Stimulated activated CD4-positive, alpha-beta T cell treated with anti-CD3 and anti-CD28 coated beads, TNF-alpha, amount 100 ng/mL, for 48 hours (primary cell): Measurements from ENCODE around the gene OXCT2.
"Not testable (repeated sequence)": the region's sequence is repeated elsewhere in the genome, so short reads cannot be mapped to it uniquely, and the experiment has no call there.

Source experiments
- DNase-seq, 3 donors: peaks; one replicate each; pipeline ENCODE4 v3.0.0-alpha.2; 2020; ENCODE audit warnings: low read depth in 3 of 3

Gene OXCT2

DNA sequence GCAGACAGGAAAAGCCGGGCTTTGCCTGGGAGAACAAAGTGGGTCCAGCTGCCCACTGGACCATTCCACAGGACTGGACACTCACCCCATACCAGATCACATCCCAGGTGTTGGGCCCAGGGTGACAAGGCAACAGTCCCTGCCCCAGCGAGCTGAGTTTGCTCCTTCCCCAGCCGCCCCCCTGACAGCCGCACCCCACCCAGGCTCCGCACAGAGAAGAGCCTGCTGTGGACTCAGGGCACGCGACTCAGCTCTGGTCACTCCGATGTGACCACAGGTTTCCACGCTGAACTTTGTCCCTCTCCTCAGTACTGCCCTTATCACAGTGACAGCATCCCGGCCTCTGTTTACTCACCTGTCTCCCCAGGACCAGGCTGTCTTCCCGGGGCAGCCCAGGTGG, 16.3 kb upstream of the OXCT2 start:
- DNase-seq: no peak

DNA sequence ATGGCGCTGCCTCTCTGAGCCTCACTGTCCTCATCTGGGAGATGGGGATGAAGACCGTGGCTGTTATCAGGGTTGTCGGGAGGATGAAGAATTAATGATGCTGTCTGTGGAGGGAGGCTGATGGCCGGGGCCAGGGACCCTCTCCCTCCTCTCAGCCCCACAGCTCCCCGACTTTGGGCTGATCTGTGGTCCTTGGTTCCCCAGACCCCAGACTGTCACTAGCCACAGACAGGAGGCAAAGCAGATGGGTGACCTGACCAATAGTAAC, 15.9 kb upstream of the OXCT2 start:
- not testable (repeated sequence) for DNase-seq

DNA sequence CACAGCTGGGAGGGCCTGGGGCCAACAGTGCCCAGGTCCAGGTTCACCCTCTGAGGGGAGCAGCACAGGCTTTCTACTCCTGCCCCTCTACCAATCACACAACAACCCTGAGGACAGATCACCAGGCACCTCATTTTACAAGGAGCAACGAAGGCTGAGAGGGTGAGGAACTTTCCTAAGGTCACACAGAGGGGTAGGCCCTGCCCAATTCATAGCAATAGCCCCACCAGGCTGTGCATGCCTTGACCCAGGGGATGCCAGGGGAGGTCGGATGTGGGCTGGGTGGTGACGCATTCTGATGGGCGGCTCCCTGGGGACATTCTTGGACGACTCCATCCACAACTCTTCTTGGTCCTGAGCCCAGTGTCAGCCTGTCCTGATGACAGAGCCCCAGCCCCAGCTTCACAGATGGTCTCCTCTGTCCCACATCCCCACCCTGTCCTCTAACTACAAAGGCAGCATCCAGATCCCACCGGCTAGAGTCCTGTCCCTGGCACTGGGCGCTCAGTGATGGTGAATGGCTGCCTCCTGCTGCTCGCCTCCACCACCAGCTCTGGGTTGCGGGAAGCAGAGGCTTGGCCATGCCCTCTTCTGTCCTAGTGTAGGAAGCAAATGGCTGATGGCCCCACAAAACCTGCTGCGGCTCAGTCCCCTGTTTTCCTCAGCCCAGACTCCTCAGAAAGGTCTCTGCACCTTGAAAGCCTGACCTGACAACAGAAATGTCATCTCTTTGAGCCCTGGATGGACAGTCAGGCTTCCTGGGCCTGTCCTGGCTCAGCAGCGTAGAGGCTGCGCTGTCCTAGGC, 15.4 kb upstream of the OXCT2 start:
- not testable (repeated sequence) for DNase-seq

DNA sequence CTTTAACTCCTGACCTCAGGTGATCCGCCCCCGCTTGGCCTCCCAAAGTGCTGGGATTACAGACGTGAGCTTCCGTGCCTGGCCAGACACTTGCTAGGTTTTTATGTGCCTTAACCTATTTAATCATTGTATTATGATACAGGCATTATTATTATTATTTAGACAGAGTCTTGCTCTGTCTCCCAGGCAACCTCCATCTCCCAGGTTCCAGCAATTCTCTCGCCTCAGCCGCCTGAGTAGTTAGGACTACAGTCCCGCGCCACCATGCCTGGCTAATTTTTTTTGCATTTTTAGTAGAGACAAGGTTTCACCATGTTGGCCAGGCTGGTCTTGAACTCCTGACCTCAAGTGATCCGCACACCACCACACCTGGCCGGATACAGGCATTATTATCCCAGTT, 11.5 kb upstream of the OXCT2 start:
- not testable (repeated sequence) for DNase-seq

DNA sequence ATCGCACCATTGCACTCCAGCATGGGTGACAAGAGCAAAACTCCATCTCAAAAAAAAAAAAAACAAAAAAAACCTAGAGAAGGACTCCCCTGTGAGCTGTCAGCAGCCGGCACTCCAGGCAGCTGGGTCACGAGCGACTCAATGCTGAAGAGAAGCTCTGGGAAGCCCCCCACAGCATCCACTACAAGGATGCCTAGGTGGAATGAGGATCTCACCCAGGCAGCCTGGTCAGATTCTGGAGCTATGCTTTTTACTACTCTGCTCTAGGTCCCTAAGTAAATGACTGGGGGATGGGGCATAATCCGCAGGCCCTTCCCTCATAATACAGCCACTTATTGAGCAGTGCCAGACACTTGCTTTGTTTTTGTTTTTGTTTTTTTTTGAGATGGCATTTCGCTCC, 11.0 kb upstream of the OXCT2 start:
- DNase-seq: no peak

DNA sequence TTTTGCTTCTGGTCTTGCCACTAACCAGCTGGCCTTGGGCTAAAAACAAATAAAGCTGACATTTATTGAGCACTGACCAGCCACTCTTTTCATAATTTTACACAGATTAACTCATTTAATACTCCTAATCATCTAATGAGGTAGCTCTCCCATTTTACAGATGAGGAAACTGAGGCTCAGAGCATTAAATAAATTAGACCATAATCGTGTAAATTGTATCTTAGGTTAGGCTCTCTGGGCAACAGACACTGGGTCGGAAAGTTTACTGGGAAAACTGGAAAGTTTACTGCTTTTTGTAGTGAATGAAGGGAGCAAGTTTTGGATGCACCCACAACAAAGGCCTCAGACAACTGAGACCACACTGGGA, 10.2 kb upstream of the OXCT2 start:
- no peak for DNase-seq

DNA sequence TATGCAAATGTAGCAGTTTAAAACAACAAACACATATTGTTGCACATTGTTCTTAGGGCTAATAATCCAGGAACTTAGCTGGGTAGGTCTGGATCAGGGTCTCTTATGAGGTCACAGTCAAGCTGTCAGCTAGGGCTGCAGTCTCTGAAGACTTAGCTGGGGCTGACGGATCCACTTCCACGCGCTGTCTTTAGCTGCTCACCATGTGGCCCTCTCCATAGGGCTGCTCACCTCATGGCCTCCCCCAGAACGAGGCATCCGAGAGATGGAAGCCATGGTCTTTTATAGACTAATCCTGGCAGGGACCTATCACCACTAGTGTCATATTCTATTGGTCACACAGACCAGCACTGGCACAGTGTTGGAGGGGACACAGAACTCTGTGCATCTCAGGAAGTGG, 8.7 kb upstream of the OXCT2 start:
- no peak for DNase-seq

DNA sequence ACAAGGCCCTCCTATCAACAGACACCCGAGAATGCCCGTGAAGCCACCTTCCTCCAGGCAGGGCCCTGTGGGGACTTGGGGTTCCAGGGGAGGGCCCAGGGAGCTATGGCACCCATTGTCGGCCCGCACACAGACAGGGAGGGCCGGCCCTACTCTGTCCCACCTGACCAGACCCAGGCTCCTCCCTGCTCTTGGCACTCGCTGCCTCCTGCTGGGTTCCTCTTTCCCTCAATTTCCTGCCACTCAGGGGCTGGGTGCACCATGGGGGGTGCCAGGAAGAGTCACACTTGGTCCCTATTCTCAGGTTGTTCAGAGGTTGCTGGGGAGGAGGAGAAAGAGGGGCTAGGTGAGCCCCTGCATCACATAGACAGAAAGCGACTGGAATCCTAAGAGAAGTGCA, 8.0 kb upstream of the OXCT2 start:
- no peak for DNase-seq

DNA sequence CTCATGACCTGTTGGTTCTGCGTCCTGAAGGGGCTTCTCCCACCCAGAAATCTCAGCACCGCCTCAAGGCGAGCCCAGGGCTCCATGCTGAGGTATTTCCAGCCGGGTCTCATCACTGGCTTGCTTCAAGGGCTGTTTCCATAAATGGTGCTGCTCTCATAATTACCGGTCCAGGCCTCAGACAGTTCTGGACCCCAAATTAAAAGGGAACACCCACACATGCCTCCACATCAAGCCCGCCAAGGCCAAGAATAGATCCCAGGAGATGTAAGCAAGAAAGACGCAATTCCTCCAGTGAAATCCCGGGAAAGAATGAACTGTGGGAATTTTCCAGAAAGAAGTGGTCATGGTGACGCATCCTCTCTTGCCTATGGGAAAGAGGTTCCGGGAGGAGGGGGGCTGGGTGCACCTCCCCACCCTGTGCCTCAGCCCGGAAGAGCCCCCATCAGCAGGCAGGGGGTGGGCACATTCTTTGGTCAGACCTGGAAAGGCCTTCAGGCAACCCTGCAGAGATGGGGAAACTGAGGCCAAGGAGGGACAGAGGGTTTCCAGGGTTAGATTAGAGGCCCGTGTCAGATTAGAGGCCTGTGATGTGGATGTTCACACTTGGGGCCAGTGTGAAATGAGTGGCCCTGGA, 7.4 kb upstream of the OXCT2 start:
- DNase-seq: not testable (repeated sequence)

DNA sequence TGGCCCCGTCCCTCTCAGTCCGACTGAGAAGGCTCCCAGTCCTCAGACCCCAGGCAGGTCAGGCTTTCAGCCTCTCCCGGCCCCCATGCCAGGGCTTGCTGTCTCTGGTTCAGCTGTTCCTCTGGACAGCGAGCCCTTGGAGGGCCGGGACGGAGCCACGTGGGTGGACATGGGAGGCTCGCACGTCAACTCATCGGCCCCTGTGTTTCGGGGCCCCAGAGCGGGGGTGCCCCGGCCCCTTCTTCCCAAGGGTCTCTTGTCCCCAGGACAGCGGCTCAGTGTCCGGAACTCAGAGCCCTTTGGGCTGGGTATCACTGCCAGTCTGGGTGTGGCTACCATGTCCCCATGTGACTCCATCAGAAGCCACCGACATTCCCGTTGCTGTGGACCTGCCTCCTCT, 6.7 kb upstream of the OXCT2 start:
- DNase-seq: not testable (repeated sequence)

DNA sequence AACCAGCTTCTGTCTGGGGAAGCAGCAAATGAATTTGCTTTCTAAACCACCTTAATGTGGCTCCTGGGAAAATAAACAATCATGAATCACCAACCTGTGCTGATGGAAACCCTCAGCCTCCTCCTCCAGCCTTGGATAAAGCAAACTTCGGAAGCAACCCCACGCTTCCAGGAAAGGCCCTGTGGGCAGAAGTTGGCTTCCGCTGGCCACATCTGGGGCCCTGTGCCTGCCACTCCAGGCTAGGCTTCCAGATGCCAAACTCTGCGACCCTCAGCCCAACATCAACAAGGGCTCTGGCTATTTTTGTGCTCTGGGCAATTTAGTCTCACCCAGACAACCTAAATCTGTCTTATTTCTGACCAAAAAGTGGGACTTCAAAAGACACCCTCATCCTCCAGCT, 6.2 kb upstream of the OXCT2 start:
- DNase-seq: no peak

DNA sequence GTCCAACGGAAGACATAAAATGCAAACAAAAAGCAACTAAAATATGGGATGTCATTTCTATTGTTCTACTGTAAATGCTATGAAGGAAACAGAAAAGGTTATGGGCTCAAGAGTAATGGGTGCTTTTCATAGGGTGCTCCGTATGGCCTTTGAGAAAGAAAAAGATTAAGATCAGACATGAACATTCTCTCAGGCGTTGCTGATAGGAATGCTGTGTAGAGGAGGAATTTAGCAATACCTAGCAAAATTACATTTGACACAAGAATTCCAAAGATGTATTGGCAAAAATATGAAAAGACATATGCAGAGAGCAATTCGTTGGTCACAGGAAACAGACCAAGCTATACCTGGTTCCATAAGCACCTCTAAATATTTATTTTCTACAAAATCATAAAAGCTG, 5.7 kb upstream of the OXCT2 start:
- no peak for DNase-seq

DNA sequence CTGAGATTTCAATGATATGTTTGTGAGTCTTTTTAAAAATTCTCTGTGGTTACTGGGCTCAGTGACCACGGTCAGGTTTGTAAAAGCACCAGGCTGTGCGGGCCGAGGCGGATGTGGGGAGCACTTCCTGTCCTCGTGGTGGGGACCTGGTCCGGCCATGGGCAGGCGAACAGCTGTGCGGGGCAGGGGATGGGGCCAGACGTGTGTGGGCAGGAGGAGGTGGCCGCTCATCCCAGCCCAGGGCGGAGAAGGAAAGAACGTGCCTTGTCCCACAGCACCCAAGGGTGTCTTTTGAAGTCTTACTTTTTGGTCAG, 5.2 kb upstream of the OXCT2 start:
- DNase-seq: no peak

DNA sequence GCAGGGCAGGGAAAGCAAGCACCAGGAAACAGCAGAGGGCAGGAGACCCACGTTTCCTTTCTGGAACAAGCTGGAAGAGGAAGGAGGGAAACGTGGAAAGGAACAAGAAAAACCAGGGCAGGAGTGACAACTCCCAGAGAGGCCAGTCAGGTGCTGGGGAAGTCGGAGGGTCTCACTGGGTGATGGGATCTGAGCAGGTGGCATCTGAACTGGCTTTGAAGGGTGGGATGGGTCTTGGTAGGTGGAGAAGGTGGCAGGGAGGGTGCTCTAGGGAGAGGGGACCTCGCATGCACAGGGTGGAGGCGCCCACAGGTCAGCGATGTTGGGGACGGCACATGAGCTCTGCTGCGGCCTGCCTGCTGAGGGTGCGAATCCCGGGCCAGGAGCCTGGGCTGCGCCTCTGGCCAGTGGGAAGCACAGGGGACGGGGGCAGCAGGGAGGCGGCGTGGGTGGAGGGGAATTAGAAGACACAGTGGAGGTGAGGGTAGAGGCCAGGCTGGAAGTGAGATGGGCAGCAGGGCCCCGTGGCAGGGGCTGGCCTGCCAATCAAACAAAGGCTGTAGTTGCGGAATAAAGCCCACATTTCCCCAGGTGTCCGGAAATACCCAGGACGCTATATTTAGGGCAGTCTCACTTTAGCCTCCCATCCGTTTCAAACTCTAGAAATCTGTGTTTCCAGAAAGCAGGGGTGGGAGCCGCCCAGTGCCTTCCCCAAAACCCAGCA, 4.7 kb upstream of the OXCT2 start:
- DNase-seq: not testable (repeated sequence)

DNA sequence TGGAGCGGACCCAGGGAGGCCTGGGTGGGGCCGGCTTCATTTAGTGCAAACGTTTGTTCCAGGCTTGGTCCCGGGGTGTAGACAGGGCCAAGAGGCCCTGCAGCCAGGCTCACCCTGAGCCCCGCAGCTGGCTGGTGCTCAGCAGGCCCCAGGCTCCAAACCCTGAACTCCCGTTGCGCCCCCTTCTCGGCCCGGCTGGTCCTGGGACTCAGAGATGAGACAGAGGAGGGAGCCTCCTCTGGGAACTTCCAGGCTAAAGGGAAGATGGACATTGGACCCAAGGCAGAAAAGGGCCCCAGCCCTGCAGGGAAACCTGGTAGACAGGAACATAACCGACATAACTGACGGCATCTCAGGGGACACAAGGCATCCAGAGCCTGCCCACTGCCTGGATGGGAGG, 4.0 kb upstream of the OXCT2 start:
- not testable (repeated sequence) for DNase-seq

DNA sequence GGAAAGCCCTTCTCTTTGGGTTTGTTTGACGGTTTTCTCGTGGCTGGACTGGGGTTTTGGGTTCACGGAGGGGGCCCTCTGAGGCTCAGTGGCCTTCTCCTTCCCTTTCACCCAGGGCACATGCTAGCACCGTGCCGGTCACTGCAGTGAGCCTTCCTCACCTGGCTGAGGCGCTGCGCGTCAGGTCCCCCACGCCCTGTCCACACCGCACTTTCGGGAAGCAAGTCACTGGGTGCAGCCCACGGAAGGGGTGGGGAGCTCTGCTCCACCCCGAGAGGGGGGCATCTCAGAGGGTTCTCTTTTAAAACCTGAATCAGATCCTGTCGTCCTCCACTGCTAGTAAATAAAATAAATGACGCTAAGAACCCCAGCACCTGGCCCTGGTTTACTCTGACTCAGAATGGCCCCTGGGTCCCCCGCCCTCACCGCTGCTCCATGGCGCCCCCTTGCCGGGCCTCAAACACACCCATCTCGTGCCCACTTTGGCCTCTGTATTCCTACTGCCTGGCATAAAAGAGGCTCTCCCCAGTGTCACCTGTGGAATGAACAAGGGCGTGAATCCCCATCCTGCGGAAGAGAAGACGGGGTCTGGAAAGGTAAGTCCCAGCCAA, 2.3 kb upstream of the OXCT2 start:
- DNase-seq: not testable (repeated sequence)

DNA sequence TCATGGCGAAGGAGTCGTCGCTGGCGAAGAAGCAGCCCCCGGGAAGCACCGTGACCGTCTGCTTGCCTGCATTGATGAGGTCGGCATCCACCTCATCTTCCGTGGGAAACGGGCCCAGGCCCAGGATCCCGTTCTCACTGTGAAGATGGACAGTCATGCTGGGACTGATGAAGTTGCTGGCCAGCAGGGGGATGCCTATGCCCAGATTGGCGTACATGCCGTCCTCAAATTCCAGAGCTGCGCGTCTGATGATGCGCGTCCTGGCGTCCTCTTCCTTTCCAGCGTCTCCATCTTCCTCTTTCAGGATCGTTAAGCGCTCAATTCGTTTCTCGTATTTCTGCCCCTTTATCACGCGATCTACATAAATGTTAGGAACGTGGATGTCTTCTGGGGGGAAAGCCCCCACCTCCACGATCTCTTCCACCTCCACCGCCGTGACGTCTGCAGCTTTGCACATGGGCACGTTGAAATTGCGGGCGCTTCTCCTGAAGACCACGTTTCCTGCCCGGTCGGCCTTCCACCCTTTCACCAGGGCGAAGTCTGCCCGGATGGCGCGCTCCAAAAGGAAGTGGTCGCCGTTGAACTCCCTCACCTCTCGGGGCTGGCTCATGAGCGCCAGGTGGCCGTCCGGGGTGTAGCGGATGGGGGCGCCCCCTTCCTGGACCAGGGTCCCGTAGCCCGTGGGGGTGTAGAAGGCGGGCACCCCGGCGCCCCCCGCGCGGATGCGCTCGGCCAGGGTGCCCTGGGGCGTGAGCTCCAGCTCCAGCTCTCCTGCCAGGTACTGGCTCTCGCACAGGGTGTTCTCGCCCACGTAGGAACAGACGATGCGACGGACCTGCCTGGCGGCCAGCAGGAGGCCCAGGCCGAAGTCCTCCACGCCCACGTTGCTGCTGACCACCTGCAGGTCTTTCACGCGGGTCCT, 787 bp downstream of the OXCT2 start:
- peak in 1 of 3 donors; percentile 25 for DNase-seq

DNA sequence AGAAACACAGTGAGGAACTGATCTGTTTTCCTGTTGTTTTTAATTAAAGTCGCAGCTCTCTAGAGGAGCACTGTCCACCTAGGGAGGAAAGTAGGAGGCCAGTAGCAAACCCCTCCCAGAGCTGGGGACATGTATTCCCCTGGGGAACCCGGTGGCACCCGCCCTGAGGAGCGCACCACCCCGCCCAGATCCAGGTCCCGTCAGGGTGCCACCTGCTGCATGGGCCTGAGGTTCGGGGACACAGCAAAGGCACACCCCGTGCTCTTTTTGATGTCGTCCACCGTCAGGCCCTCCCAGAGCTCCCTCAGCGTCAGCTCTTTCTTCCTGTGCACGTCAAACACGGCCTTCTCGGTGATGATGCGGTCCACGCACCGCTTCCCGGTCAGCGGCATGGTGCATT, 1.6 kb downstream of the OXCT2 start:
- DNase-seq: not testable (repeated sequence)

DNA sequence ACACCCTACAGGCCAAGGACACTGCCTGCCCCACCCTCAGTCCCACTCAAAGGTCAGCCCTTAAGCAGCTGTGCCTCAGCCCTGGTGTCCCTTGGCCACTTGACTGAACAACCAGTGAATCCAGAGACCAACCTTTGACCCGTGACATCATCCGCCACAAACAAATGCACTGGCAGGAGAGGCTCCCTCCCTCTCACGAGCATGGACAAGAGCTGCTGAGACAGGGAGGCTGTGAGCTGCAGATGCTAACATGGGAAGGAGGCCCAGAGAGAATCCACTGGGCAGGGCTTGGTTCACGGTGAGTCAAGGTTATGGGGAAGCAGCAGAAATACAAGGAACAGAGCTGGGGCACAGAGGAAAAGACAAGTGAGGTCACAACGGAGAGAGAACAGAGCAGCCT, 4.7 kb downstream of the OXCT2 start:
- DNase-seq: not testable (repeated sequence)

DNA sequence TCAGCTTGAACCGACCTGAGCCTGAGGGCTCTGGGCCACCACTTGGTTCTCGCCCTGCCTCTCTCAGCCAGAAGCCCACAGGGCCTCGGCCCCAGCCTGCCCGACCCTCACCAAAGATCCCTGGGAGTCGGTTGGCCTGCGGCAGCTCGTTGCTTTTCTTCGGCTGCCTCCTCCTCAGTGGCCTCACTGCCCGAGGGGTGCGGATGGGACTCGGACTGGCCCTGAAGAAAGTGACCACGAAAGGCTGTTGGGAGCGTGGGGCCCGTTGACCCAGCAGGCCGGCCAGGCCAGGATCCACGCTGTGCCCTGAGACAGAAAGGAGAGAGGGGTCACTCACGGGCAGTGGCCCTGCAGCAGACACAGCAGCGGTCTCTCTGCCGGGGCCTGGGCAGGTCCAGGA, 6.6 kb downstream of the OXCT2 start:
- not testable (repeated sequence) for DNase-seq

DNA sequence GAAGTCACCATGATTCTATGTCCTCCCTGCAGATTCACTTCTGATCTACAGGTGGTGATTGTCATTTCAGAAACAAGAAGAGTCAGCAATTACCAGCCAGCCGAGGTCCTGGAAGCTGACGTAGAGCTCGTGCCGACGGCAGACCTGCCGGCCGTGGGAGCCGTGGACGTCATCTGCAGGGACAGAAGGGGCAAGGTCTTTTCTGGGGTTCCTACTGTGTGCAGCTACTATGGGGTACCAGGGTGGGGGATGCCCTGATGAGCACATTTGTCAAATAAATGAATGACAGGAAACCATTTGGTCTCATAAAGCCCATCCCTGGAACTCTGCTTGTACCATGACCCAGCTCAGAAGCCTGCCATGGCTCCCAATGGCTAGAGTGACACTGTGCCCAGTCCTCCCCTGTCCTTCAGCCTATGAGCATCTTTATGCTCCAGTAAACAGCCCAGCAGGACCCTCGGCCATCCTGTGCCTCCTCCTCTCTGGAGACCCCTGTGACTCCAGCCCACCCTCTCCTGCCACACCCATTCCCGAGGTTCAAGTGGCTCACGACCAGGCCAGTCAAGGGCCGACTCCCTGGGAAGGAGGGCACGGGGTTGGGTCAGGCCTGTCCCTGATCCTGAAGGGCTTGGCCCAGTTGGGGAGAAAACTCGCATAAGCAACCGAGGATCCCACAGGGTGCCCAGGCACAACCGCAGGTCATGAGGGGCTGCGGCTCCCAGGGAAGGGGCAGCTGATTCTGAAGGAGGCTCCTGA, 7.4 kb downstream of the OXCT2 start:
- not testable (repeated sequence) for DNase-seq
